ENCODE results near the gene ARHGAP42. TPM values are rescaled to one million over a fixed set of nuclear protein-coding genes. Genes with fewer than 3 reads are reported as not detected.

Gene ARHGAP42
- total and polyA plus RNA-seq, 4 donors = 3.8 to 17.2 (median 12.0) TPM

DNA sequence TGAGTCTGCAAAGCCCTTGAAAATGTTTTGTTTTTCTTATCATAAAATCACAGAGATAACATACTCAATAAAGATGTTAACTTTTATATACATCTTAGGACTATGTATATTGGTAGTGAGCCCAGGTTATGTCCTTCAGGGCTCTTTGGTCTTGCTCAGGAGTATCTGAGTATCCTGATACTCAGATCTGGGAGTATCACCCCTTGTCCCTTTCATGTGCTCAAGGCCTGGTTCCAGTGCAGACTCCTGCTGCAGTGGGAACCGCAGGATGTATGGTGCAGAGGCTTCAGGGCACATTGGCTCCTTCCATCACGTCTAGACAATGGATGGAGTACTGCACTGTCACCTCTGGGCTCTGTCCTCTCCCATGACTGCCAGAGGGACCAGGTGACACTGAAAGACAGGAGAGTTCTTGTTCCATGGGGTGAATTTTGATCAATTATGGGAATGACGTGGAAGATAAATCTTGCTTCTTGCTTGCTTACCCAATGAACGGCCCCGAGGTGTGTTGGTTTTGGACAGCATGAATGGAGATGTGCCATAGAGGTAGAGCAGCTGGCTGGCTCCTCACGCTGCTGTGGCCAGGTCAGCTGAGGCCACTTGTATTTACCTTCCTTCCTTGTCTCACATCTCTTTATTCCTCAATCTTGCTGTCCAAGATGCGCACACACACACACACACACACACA lies 215.5 kb downstream of the ARHGAP42 start (continued):
- no peak for TF ChIP-seq TAF1 (conservative IDR thresholded peaks at IDR 0.05)
- TF ChIP-seq NR2F2 (IDR thresholded peaks at IDR 0.05) = no peak
- TF ChIP-seq JUND (IDR thresholded peaks at IDR 0.05) = peak in 1 of 2 donors; percentile 52

GRCh38 chr11:100903284-100903683 lies 216.2 kb downstream of the ARHGAP42 start:
- no peaks in the 10 kb centered on the region for H3K36me3 ChIP-seq (ENCODE audit: control insufficient read depth in 4 of 4, insufficient read depth in 3 of 4, low read depth in 1 of 4, low read length in 3 of 4)
- peaks cover 2 to 14% (median 11%) of the 10 kb centered on the region in 4 donors for H3K4me1 ChIP-seq (ENCODE audit: control insufficient read depth in 4 of 4, insufficient read depth in 4 of 4, low read length in 3 of 4)
- TF ChIP-seq MAX (IDR thresholded peaks at IDR 0.05) = no peak
- TF ChIP-seq EGR1 (IDR thresholded peaks at IDR 0.05; ENCODE audit: low read depth in 2 of 2) = no peak
- no peak for TF ChIP-seq HNF4A (conservative IDR thresholded peaks at IDR 0.05)
- TF ChIP-seq RAD21 (IDR thresholded peaks at IDR 0.05) = no peak
- no peak for TF ChIP-seq HNF4G (IDR thresholded peaks at IDR 0.05)
- TF ChIP-seq TAF1 (conservative IDR thresholded peaks at IDR 0.05) = no peak
- 39% methylated on average over 1 of the region's 1 CpG for WGBS
- no peaks in the 10 kb centered on the region for H3K27me3 ChIP-seq (ENCODE audit: control insufficient read depth in 4 of 4, insufficient read depth in 4 of 4, low read length in 3 of 4)
- no peak overlapping the region for H3K9ac ChIP-seq (ENCODE audit: low read depth in 1 of 2, low read length in 2 of 2)
- H3K27ac ChIP-seq (ENCODE audit: low read depth in 1 of 2, low read length in 2 of 2) = no peak overlapping the region
- no peak for DNase-seq (ENCODE audit: low spot score)
- H3K9me3 ChIP-seq (ENCODE audit: control insufficient read depth in 4 of 4, low read length in 3 of 4) = no peaks in the 10 kb centered on the region
- H3K4me3 ChIP-seq (ENCODE audit: low read depth in 1 of 3, low read length in 3 of 3) = no peak overlapping the region

DNA sequence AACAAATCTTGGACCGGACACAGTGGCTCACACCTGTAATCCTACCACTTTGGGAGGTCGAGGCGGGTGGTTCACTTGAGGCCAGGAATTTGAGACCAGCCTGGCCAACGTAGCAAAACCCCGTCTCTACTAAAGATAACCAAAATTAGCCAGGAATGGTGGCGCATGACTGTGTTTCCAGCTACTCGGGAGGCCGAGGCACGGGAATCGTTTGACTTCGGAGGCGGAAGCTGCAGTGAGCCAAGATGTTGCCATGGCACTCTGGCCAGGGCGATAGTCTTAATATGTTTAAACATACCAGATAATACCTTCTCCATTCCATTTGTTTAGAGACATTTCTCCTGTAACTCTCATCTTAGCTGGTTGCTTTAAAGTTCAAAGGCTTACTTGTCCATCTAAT lies 218.6 kb downstream of the ARHGAP42 start:
- Histone ChIP-seq H3K4me1 (ENCODE audit: control insufficient read depth in 4 of 4, insufficient read depth in 4 of 4, low read length in 3 of 4) (peaks cover 2 to 14% (median 11%) of the 10 kb centered on the region in 4 donors), H3K36me3 (ENCODE audit: control insufficient read depth in 4 of 4, insufficient read depth in 3 of 4, low read depth in 1 of 4, low read length in 3 of 4) (no peaks in the 10 kb centered on the region), H3K4me3 (ENCODE audit: low read depth in 1 of 3, low read length in 3 of 3) (no peak overlapping the region), H3K27me3 (ENCODE audit: control insufficient read depth in 4 of 4, insufficient read depth in 4 of 4, low read length in 3 of 4) (no peaks in the 10 kb centered on the region), H3K27ac (ENCODE audit: low read depth in 1 of 2, low read length in 2 of 2) (no peak overlapping the region), H3K9me3 (ENCODE audit: control insufficient read depth in 4 of 4, low read length in 3 of 4) (no peaks in the 10 kb centered on the region), H3K9ac (ENCODE audit: low read depth in 1 of 2, low read length in 2 of 2) (no peak overlapping the region)
- 94% methylated on average over 13 of the region's 13 CpGs for WGBS
- TF ChIP-seq HNF4G (IDR thresholded peaks at IDR 0.05) = no peak
- TF ChIP-seq ATF3 (IDR thresholded peaks at IDR 0.05) = no peak
- TF ChIP-seq RAD21 (IDR thresholded peaks at IDR 0.05) = no peak
- no peak for TF ChIP-seq HNF4A (conservative IDR thresholded peaks at IDR 0.05)
- TF ChIP-seq JUND (IDR thresholded peaks at IDR 0.05) = no peak
- TF ChIP-seq MAX (IDR thresholded peaks at IDR 0.05) = no peak
- TF ChIP-seq SP1 (IDR thresholded peaks at IDR 0.05) = no peak
- TF ChIP-seq FOXA2 (IDR thresholded peaks at IDR 0.05) = no peak
- no peak for TF ChIP-seq CTCF (IDR thresholded peaks at IDR 0.05; ENCODE audit: low read depth, low read length, missing input control)
- DNase-seq (ENCODE audit: low spot score) = no peak

DNA sequence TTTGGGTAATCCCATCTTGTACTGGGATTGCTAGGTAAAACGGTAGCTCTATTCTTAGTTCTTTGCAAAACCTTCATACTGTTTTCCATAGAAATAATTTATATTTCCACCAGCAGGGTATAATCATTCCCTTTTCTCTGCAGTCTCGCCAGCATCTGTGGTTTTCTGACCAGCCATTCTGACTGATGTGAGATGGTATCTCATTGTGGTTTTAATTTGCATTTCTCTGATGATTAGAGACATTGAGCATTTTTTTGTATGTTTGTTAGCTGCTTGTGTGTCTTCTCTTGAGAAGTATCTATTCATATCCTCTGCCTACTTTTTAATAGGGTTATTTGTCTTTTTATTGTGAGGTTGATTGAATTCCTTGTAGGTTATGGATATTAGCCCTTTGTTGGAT lies 221.7 kb downstream of the ARHGAP42 start:
- no peak for TF ChIP-seq RAD21 (IDR thresholded peaks at IDR 0.05)
- no peak for TF ChIP-seq GABPA (IDR thresholded peaks at IDR 0.05 in 1 of 2, conservative IDR thresholded peaks at IDR 0.05 in 1 of 2)
- TF ChIP-seq TAF1 (conservative IDR thresholded peaks at IDR 0.05) = no peak
- TF ChIP-seq MAX (IDR thresholded peaks at IDR 0.05) = no peak
- TF ChIP-seq HNF4A (conservative IDR thresholded peaks at IDR 0.05) = no peak
- no peak for TF ChIP-seq FOXA1 (IDR thresholded peaks at IDR 0.05)
- TF ChIP-seq HNF4G (IDR thresholded peaks at IDR 0.05) = no peak
- TF ChIP-seq, protein P1, sequence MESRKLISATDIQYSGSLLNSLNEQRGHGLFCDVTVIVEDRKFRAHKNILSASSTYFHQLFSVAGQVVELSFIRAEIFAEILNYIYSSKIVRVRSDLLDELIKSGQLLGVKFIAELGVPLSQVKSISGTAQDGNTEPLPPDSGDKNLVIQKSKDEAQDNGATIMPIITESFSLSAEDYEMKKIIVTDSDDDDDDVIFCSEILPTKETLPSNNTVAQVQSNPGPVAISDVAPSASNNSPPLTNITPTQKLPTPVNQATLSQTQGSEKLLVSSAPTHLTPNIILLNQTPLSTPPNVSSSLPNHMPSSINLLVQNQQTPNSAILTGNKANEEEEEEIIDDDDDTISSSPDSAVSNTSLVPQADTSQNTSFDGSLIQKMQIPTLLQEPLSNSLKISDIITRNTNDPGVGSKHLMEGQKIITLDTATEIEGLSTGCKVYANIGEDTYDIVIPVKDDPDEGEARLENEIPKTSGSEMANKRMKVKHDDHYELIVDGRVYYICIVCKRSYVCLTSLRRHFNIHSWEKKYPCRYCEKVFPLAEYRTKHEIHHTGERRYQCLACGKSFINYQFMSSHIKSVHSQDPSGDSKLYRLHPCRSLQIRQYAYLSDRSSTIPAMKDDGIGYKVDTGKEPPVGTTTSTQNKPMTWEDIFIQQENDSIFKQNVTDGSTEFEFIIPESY (IDR thresholded peaks at IDR 0.05) = no peak
- 84% methylated on average over 2 of the region's 2 CpGs for WGBS
- H3K9me3 ChIP-seq (ENCODE audit: control insufficient read depth in 4 of 4, low read length in 3 of 4) = no peaks in the 10 kb centered on the region

More for the DNA sequence above, 221.7 kb downstream of the ARHGAP42 start:
- H3K36me3 ChIP-seq (ENCODE audit: control insufficient read depth in 4 of 4, insufficient read depth in 3 of 4, low read depth in 1 of 4, low read length in 3 of 4) = no peaks in the 10 kb centered on the region
- H3K4me1 ChIP-seq (ENCODE audit: control insufficient read depth in 4 of 4, insufficient read depth in 4 of 4, low read length in 3 of 4) = peaks cover 0 to under 1% (median under 1%) of the 10 kb centered on the region in 4 donors
- no peak overlapping the region for H3K9ac ChIP-seq (ENCODE audit: low read depth in 1 of 2, low read length in 2 of 2)
- no peak overlapping the region for H3K4me3 ChIP-seq (ENCODE audit: low read depth in 1 of 3, low read length in 3 of 3)
- no peak overlapping the region for H3K27ac ChIP-seq (ENCODE audit: low read depth in 1 of 2, low read length in 2 of 2)
- H3K27me3 ChIP-seq (ENCODE audit: control insufficient read depth in 4 of 4, insufficient read depth in 4 of 4, low read length in 3 of 4) = no peaks in the 10 kb centered on the region
- DNase-seq (ENCODE audit: low spot score) = no peak

Measured in liver (tissue), 9 donors.